GM19239 (cell line): Measurements from ENCODE around the gene ATP8B2.
"Not testable (repeated sequence)": the region's sequence is repeated elsewhere in the genome, so short reads cannot be mapped to it uniquely, and the experiment has no call there.

Experiments used
- DNase-seq: peaks from one replicate; pipeline ENCODE4 v3.0.0; 2011; ENCODE audit warnings: low spot score; ENCODE audit not compliant: insufficient read length
- FAIRE-seq: peaks from 2 replicates; lab custom pipeline; 2011; peaks lifted over from hg19 to GRCh38; lab: Jason Lieb, UNC

Gene ATP8B2

GRCh38 chr1:154344977-154345837 is 19.9 kb downstream of the ATP8B2 start:
- FAIRE-seq, result no peak
- no peak for DNase-seq

GRCh38 chr1:154346276-154346917 is 21.1 kb downstream of the ATP8B2 start:
- no peak for DNase-seq
- no peak for FAIRE-seq

- no peak for DNase-seq
Measured at GRCh38 chr1:154347961-154348360, 22.6 kb downstream of the ATP8B2 start.

GRCh38 chr1:154348429-154349076 is 23.2 kb downstream of the ATP8B2 start:
- FAIRE-seq, result no peak
- DNase-seq, result no peak

More at GRCh38 chr1:154347961-154348360, 22.6 kb downstream of the ATP8B2 start:
- FAIRE-seq, result no peak

GRCh38 chr1:154349121-154349520 is 23.8 kb downstream of the ATP8B2 start:
- FAIRE-seq, result no peak
- DNase-seq, result no peak

GRCh38 chr1:154350383-154350782 is 25.1 kb downstream of the ATP8B2 start:
- DNase-seq (no peak), FAIRE-seq (no peak)

GRCh38 chr1:154351363-154352068 is 26.2 kb downstream of the ATP8B2 start:
- FAIRE-seq (no peak), DNase-seq (no peak)

GRCh38 chr1:154352245-154352580 is 26.9 kb downstream of the ATP8B2 start:
- FAIRE-seq, result no peak
- no peak for DNase-seq

GRCh38 chr1:154352581-154353459 is 27.5 kb downstream of the ATP8B2 start:
- FAIRE-seq, result peak; percentile 44
- no peak for DNase-seq

- DNase-seq (peak; percentile 47), FAIRE-seq (peak; percentile 56)
Measured at GRCh38 chr1:154353460-154353904, 28.2 kb downstream of the ATP8B2 start.

GRCh38 chr1:154353966-154354365 is 28.6 kb downstream of the ATP8B2 start:
- FAIRE-seq (no peak), DNase-seq (no peak)

GRCh38 chr1:154358519-154358918 is 33.2 kb downstream of the ATP8B2 start:
- DNase-seq (no peak), FAIRE-seq (no peak)

GRCh38 chr1:154360288-154360687 is 35.0 kb downstream of the ATP8B2 start:
- no peak for DNase-seq
- no peak for FAIRE-seq

GRCh38 chr1:154360881-154361280 is 35.6 kb downstream of the ATP8B2 start:
- FAIRE-seq, DNase-seq: not testable (repeated sequence)

GRCh38 chr1:154361357-154361756 is 36.0 kb downstream of the ATP8B2 start:
- DNase-seq, result no peak
- no peak for FAIRE-seq

- no peak for FAIRE-seq
- DNase-seq, result no peak
Measured at GRCh38 chr1:154371436-154371835, 46.1 kb downstream of the ATP8B2 start.

- not testable (repeated sequence) for FAIRE-seq, DNase-seq
Measured at GRCh38 chr1:154373777-154374357, 48.5 kb downstream of the ATP8B2 start.

- DNase-seq, result no peak
- FAIRE-seq, result no peak
Measured at GRCh38 chr1:154379301-154379700, 54.0 kb downstream of the ATP8B2 start.
